Measurements from ENCODE around the gene CFAP45.
"Not testable (repeated sequence)": the region's sequence is repeated elsewhere in the genome, so short reads cannot be mapped to it uniquely, and the experiment has no call there.

CFAP45 gene

GRCh38 chr1:159908031-159908940 is 8.3 kb upstream of the CFAP45 start:
- no peaks in the 10 kb centered on the region for H3K27me3 ChIP-seq (ENCODE audit: control insufficient read depth in 1 of 2, insufficient read depth in 2 of 2, low read length in 2 of 2)
- H3K4me3 ChIP-seq (ENCODE audit: low read depth in 1 of 2, low read length in 2 of 2) = no peak overlapping the region
- peaks cover 4% of the 10 kb centered on the region for H3K4me1 ChIP-seq (ENCODE audit: insufficient read depth, low read length)
- no peaks in the 10 kb centered on the region for H3K36me3 ChIP-seq (ENCODE audit: insufficient read depth, low read length)
- no peak overlapping the region for H3K27ac ChIP-seq (ENCODE audit: low read depth, low read length)
- no peaks in the 10 kb centered on the region for H3K9me3 ChIP-seq (ENCODE audit: low read length)
- no peak overlapping the region for H3K9ac ChIP-seq (ENCODE audit: low read length)

- H3K27me3 ChIP-seq (ENCODE audit: control insufficient read depth in 1 of 2, insufficient read depth in 2 of 2, low read length in 2 of 2) = no peaks in the 10 kb centered on the region
- no peaks in the 10 kb centered on the region for H3K9me3 ChIP-seq (ENCODE audit: low read length)
- no peak overlapping the region for H3K27ac ChIP-seq (ENCODE audit: low read depth, low read length)
- H3K4me3 ChIP-seq (ENCODE audit: low read depth in 1 of 2, low read length in 2 of 2) = no peak overlapping the region
- H3K36me3 ChIP-seq (ENCODE audit: insufficient read depth, low read length) = no peaks in the 10 kb centered on the region
- H3K4me1 ChIP-seq (ENCODE audit: insufficient read depth, low read length) = peaks cover 4% of the 10 kb centered on the region
- H3K9ac ChIP-seq (ENCODE audit: low read length) = no peak overlapping the region
Observed at GRCh38 chr1:159906960-159907359, 7.0 kb upstream of the CFAP45 start.

GRCh38 chr1:159904036-159904435 is 4.1 kb upstream of the CFAP45 start:
- H3K27me3 ChIP-seq (ENCODE audit: control insufficient read depth in 1 of 2, insufficient read depth in 2 of 2, low read length in 2 of 2); H3K36me3 ChIP-seq (ENCODE audit: insufficient read depth, low read length); H3K9me3 ChIP-seq (ENCODE audit: low read length); H3K9ac ChIP-seq (ENCODE audit: low read length); H3K4me3 ChIP-seq (ENCODE audit: low read depth in 1 of 2, low read length in 2 of 2); H3K4me1 ChIP-seq (ENCODE audit: insufficient read depth, low read length); H3K27ac ChIP-seq (ENCODE audit: low read depth, low read length): not testable (repeated sequence)

GRCh38 chr1:159902541-159902940 is 2.6 kb upstream of the CFAP45 start:
- Histone ChIP-seq H3K4me1 (ENCODE audit: insufficient read depth, low read length) (peaks cover 3% of the 10 kb centered on the region), H3K36me3 (ENCODE audit: insufficient read depth, low read length) (no peaks in the 10 kb centered on the region), H3K9me3 (ENCODE audit: low read length) (no peaks in the 10 kb centered on the region), H3K27me3 (ENCODE audit: control insufficient read depth in 1 of 2, insufficient read depth in 2 of 2, low read length in 2 of 2) (no peaks in the 10 kb centered on the region), H3K9ac (ENCODE audit: low read length) (no peak overlapping the region), H3K4me3 (ENCODE audit: low read depth in 1 of 2, low read length in 2 of 2) (no peak overlapping the region), H3K27ac (ENCODE audit: low read depth, low read length) (no peak overlapping the region)

- Histone ChIP-seq H3K27me3 (ENCODE audit: control insufficient read depth in 1 of 2, insufficient read depth in 2 of 2, low read length in 2 of 2) (no peaks in the 10 kb centered on the region), H3K4me1 (ENCODE audit: insufficient read depth, low read length) (peaks cover 3% of the 10 kb centered on the region), H3K27ac (ENCODE audit: low read depth, low read length) (no peak overlapping the region), H3K36me3 (ENCODE audit: insufficient read depth, low read length) (no peaks in the 10 kb centered on the region), H3K4me3 (ENCODE audit: low read depth in 1 of 2, low read length in 2 of 2) (no peak overlapping the region), H3K9ac (ENCODE audit: low read length) (no peak overlapping the region), H3K9me3 (ENCODE audit: low read length) (no peaks in the 10 kb centered on the region)
Observed at GRCh38 chr1:159900755-159901360, 893 bp upstream of the CFAP45 start.

GRCh38 chr1:159899634-159900033 is 331 bp downstream of the CFAP45 start:
- H3K9me3 ChIP-seq (ENCODE audit: low read length); H3K4me3 ChIP-seq (ENCODE audit: low read depth in 1 of 2, low read length in 2 of 2); H3K4me1 ChIP-seq (ENCODE audit: insufficient read depth, low read length); H3K36me3 ChIP-seq (ENCODE audit: insufficient read depth, low read length); H3K27ac ChIP-seq (ENCODE audit: low read depth, low read length); H3K27me3 ChIP-seq (ENCODE audit: control insufficient read depth in 1 of 2, insufficient read depth in 2 of 2, low read length in 2 of 2); H3K9ac ChIP-seq (ENCODE audit: low read length): not testable (repeated sequence)

- Histone ChIP-seq H3K4me1 (ENCODE audit: insufficient read depth, low read length) (peaks cover 3% of the 10 kb centered on the region), H3K27ac (ENCODE audit: low read depth, low read length) (no peak overlapping the region), H3K36me3 (ENCODE audit: insufficient read depth, low read length) (no peaks in the 10 kb centered on the region)
Observed at GRCh38 chr1:159898527-159898926, 1.4 kb downstream of the CFAP45 start.

GRCh38 chr1:159897962-159898361 is 2.0 kb downstream of the CFAP45 start:
- peaks cover 3% of the 10 kb centered on the region for H3K4me1 ChIP-seq (ENCODE audit: insufficient read depth, low read length)
- no peaks in the 10 kb centered on the region for H3K27me3 ChIP-seq (ENCODE audit: control insufficient read depth in 1 of 2, insufficient read depth in 2 of 2, low read length in 2 of 2)
- no peak overlapping the region for H3K4me3 ChIP-seq (ENCODE audit: low read depth in 1 of 2, low read length in 2 of 2)
- H3K9ac ChIP-seq (ENCODE audit: low read length) = no peak overlapping the region
- H3K27ac ChIP-seq (ENCODE audit: low read depth, low read length) = no peak overlapping the region
- no peaks in the 10 kb centered on the region for H3K9me3 ChIP-seq (ENCODE audit: low read length)
- no peaks in the 10 kb centered on the region for H3K36me3 ChIP-seq (ENCODE audit: insufficient read depth, low read length)

More at GRCh38 chr1:159898527-159898926, 1.4 kb downstream of the CFAP45 start:
- Histone ChIP-seq H3K9me3 (ENCODE audit: low read length) (no peaks in the 10 kb centered on the region), H3K27me3 (ENCODE audit: control insufficient read depth in 1 of 2, insufficient read depth in 2 of 2, low read length in 2 of 2) (no peaks in the 10 kb centered on the region), H3K9ac (ENCODE audit: low read length) (no peak overlapping the region), H3K4me3 (ENCODE audit: low read depth in 1 of 2, low read length in 2 of 2) (no peak overlapping the region)

GRCh38 chr1:159896546-159896930 is 3.4 kb downstream of the CFAP45 start:
- no peaks in the 10 kb centered on the region for H3K9me3 ChIP-seq (ENCODE audit: low read length)
- no peaks in the 10 kb centered on the region for H3K36me3 ChIP-seq (ENCODE audit: insufficient read depth, low read length)
- no peak overlapping the region for H3K27ac ChIP-seq (ENCODE audit: low read depth, low read length)
- H3K9ac ChIP-seq (ENCODE audit: low read length) = no peak overlapping the region
- H3K27me3 ChIP-seq (ENCODE audit: control insufficient read depth in 1 of 2, insufficient read depth in 2 of 2, low read length in 2 of 2) = no peaks in the 10 kb centered on the region
- H3K4me3 ChIP-seq (ENCODE audit: low read depth in 1 of 2, low read length in 2 of 2) = no peak overlapping the region
- H3K4me1 ChIP-seq (ENCODE audit: insufficient read depth, low read length) = peaks cover 3% of the 10 kb centered on the region

GRCh38 chr1:159895836-159896545 is 4.0 kb downstream of the CFAP45 start:
- Histone ChIP-seq H3K27ac (ENCODE audit: low read depth, low read length) (no peak overlapping the region), H3K9ac (ENCODE audit: low read length) (no peak overlapping the region), H3K9me3 (ENCODE audit: low read length) (no peaks in the 10 kb centered on the region), H3K27me3 (ENCODE audit: control insufficient read depth in 1 of 2, insufficient read depth in 2 of 2, low read length in 2 of 2) (no peaks in the 10 kb centered on the region), H3K36me3 (ENCODE audit: insufficient read depth, low read length) (no peaks in the 10 kb centered on the region), H3K4me1 (ENCODE audit: insufficient read depth, low read length) (peaks cover 3% of the 10 kb centered on the region), H3K4me3 (ENCODE audit: low read depth in 1 of 2, low read length in 2 of 2) (no peak overlapping the region)

GRCh38 chr1:159895286-159895685 is 4.7 kb downstream of the CFAP45 start:
- H3K4me1 ChIP-seq (ENCODE audit: insufficient read depth, low read length) = peaks cover 4% of the 10 kb centered on the region

More at GRCh38 chr1:159895286-159895685, 4.7 kb downstream of the CFAP45 start:
- Histone ChIP-seq H3K36me3 (ENCODE audit: insufficient read depth, low read length) (no peaks in the 10 kb centered on the region), H3K27me3 (ENCODE audit: control insufficient read depth in 1 of 2, insufficient read depth in 2 of 2, low read length in 2 of 2) (no peaks in the 10 kb centered on the region), H3K9ac (ENCODE audit: low read length) (no peak overlapping the region), H3K4me3 (ENCODE audit: low read depth in 1 of 2, low read length in 2 of 2) (no peak overlapping the region), H3K27ac (ENCODE audit: low read depth, low read length) (no peak overlapping the region), H3K9me3 (ENCODE audit: low read length) (no peaks in the 10 kb centered on the region)

All from muscle layer of colon (tissue), 2 donors.